ENCODE results near the gene ORM2. TPM values are rescaled to one million over a fixed set of nuclear protein-coding genes. Genes with fewer than 3 reads are reported as not detected.

ORM2 gene
- total RNA-seq, 4 donors from 2014 or later, result 9.5 TPM; not detected in 3

DNA sequence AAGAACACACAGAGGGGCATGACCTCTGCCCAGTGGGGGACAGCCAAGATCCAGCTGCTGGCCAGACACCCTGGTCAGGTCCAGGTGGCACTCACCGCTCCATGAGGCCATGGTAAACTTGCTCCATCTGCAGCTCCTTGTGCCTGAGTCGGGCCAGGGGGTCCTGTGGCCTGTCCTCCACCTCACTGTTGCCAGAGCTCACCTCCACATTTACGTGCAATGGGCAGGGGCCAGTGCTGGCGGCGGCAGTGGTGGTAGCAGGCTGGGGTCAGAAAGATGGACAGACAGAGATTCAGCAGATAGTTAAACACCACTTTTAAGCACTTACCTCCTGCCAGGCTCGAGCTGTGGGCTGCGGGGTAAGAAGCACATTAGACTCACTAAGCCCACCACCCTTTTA is 30.1 kb downstream of the ORM2 start:
- WGBS, result 95% methylated on average over 7 of the region's 7 CpGs
- H3K27ac ChIP-seq, result no peak overlapping the region
- no peaks in the 10 kb centered on the region for H3K9me3 ChIP-seq
- H3K27me3 ChIP-seq, result no peaks in the 10 kb centered on the region
- peaks cover 91% of the 10 kb centered on the region for H3K36me3 ChIP-seq
- no peak overlapping the region for H3K4me3 ChIP-seq
- TF ChIP-seq POLR2AphosphoS5 (IDR thresholded peaks at IDR 0.05) (no peak), POLR2A (IDR thresholded peaks at IDR 0.05) (no peak), EP300 (IDR thresholded peaks at IDR 0.05) (no peak)
- TF ChIP-seq, protein P1, sequence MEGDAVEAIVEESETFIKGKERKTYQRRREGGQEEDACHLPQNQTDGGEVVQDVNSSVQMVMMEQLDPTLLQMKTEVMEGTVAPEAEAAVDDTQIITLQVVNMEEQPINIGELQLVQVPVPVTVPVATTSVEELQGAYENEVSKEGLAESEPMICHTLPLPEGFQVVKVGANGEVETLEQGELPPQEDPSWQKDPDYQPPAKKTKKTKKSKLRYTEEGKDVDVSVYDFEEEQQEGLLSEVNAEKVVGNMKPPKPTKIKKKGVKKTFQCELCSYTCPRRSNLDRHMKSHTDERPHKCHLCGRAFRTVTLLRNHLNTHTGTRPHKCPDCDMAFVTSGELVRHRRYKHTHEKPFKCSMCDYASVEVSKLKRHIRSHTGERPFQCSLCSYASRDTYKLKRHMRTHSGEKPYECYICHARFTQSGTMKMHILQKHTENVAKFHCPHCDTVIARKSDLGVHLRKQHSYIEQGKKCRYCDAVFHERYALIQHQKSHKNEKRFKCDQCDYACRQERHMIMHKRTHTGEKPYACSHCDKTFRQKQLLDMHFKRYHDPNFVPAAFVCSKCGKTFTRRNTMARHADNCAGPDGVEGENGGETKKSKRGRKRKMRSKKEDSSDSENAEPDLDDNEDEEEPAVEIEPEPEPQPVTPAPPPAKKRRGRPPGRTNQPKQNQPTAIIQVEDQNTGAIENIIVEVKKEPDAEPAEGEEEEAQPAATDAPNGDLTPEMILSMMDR (IDR thresholded peaks at IDR 0.05), result no peak
- H3K4me1 ChIP-seq, result peaks cover 10% of the 10 kb centered on the region
- no peak for DNase-seq (ENCODE audit: low spot score in 2 of 2)

DNA sequence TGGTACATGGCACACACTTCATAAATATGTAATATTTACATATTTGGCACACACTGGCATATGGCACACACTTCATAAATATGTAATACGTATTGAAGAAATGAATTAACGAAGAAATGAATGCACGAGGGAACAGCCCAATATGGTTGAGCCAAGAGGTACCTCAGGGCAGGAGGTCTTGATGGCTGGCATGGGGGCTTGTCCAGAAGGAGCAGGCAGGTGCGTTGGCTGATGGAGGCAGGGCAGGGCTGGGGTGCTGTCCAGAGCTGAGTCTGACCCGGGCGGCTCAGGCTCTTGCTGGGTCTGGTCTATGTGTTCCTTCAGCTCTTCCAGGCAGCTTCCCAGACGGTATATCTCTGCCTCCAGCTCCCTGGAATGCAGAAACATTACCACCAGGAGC is 31.9 kb downstream of the ORM2 start:
- no peak for DNase-seq (ENCODE audit: low spot score in 2 of 2)
- no peaks in the 10 kb centered on the region for H3K27me3 ChIP-seq
- H3K36me3 ChIP-seq, result peaks cover 75% of the 10 kb centered on the region
- H3K4me1 ChIP-seq, result peaks cover 10% of the 10 kb centered on the region
- no peak overlapping the region for H3K27ac ChIP-seq
- WGBS, result 95% methylated on average over 7 of the region's 7 CpGs
- H3K9me3 ChIP-seq, result no peaks in the 10 kb centered on the region
- TF ChIP-seq POLR2A (IDR thresholded peaks at IDR 0.05), result no peak
- TF ChIP-seq EP300 (IDR thresholded peaks at IDR 0.05), result no peak
- TF ChIP-seq, protein P1 (IDR thresholded peaks at IDR 0.05), result no peak
- TF ChIP-seq POLR2AphosphoS5 (IDR thresholded peaks at IDR 0.05), result no peak
- no peak overlapping the region for H3K4me3 ChIP-seq

DNA sequence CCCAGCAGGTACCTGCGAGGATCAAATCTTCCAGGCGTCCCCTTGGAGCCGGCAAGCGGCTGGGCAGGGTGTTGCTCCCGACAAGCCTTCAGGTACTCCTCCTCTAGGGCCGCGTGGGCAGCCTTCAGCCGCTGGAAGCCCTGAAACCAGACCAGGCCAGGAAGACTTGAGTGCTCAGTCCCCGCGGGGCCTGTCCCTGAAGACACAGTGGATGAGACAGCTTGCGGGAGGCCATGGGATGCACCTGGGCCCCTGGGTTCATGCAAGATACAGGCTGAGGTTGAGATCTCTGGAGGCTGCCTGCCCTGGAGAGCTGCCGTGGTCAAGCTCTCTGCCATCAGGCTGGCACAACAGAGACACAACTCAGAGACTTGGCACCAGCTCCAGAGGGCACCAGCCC is 32.7 kb downstream of the ORM2 start:
- peaks cover 10% of the 10 kb centered on the region for H3K4me1 ChIP-seq
- no peaks in the 10 kb centered on the region for H3K9me3 ChIP-seq
- no peak for TF ChIP-seq EP300 (IDR thresholded peaks at IDR 0.05)
- no peak for TF ChIP-seq POLR2A (IDR thresholded peaks at IDR 0.05)
- no peak for TF ChIP-seq POLR2AphosphoS5 (IDR thresholded peaks at IDR 0.05)
- TF ChIP-seq, protein P1 (IDR thresholded peaks at IDR 0.05), result no peak
- no peak for DNase-seq (ENCODE audit: low spot score in 2 of 2)
- WGBS, result 83% methylated on average over 7 of the region's 12 CpGs
- H3K27ac ChIP-seq, result no peak overlapping the region
- H3K27me3 ChIP-seq, result no peaks in the 10 kb centered on the region
- H3K36me3 ChIP-seq, result peaks cover 70% of the 10 kb centered on the region
- no peak overlapping the region for H3K4me3 ChIP-seq

DNA sequence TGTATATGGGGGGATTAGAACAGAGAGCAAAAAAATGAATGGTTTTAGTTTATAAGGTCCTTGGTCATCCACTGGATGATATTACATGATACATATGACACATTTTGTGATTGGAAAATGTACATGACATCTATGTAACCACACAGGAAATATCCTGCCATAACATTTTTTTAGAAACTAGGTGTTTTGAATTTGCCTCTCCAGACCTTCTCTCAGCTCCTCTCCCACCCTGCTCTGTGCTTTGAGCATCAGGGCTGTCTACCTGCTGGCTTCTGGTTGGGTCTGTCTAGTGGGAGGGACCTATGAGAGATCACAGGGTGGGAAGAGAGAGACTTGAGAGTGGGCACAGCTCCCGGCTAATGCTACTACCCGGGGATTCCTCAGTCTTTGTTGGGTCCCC is 33.8 kb downstream of the ORM2 start:
- peaks cover 70% of the 10 kb centered on the region for H3K36me3 ChIP-seq
- H3K4me1 ChIP-seq, result peaks cover 10% of the 10 kb centered on the region
- DNase-seq (ENCODE audit: low spot score in 2 of 2), result no peak
- 47% methylated on average over 2 of the region's 2 CpGs for WGBS
- TF ChIP-seq, protein P1 (IDR thresholded peaks at IDR 0.05), result no peak
- TF ChIP-seq EP300 (IDR thresholded peaks at IDR 0.05) (no peak), POLR2A (IDR thresholded peaks at IDR 0.05) (no peak), POLR2AphosphoS5 (IDR thresholded peaks at IDR 0.05) (no peak)
- no peaks in the 10 kb centered on the region for H3K27me3 ChIP-seq
- H3K4me3 ChIP-seq, result no peak overlapping the region
- H3K27ac ChIP-seq, result no peak overlapping the region
- H3K9me3 ChIP-seq, result no peaks in the 10 kb centered on the region

DNA sequence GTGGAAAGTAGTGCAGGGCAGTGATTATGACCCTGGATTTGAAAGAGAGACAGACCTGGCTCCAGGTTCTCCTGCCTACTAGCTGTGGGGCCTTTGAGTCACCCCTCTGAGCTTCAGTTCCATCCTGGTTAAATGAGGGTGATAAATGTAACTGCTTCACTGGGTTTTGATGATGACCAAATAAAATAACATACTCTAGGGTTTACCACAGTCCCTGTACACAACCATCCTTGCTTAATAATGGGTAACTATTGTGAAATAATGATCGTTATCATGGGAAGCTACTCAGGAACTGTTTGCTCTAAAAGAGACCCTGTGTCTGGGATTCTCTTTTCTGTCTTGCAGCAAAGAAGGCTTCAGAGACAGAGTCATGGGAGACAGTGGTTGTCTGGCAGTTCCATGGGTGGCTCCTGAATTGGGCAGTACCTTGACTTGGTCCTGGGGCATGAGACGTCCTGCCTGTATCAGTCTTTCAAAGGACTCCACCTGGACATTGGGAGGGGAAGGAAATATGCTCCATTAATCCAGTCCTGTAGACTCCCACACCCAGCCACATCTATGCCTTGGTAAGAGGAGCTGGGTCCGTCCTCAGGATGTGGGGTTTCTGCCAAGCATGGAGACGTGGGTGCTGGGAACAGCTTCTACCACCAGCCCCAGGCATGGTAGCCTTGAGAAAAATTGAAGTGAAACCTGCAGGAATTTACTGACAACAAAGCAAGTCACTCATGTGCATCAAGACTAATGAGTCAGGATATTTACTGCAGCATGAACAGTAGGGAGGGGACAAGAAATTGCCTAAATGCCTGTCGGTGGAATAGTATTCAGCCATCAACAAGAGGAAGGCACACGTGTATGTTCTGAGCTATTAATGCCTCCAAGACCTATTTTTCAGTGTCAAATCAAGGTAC is 34.7 kb downstream of the ORM2 start:
- H3K27me3 ChIP-seq, result no peaks in the 10 kb centered on the region
- TF ChIP-seq POLR2A (IDR thresholded peaks at IDR 0.05), result no peak
- TF ChIP-seq, protein P1 (IDR thresholded peaks at IDR 0.05), result no peak
- TF ChIP-seq POLR2AphosphoS5 (IDR thresholded peaks at IDR 0.05), result no peak
- no peak for TF ChIP-seq EP300 (IDR thresholded peaks at IDR 0.05)
- H3K4me3 ChIP-seq, result no peak overlapping the region
- peaks cover 67% of the 10 kb centered on the region for H3K36me3 ChIP-seq
- H3K4me1 ChIP-seq, result peaks cover 10% of the 10 kb centered on the region
- H3K27ac ChIP-seq, result no peak overlapping the region
- no peaks in the 10 kb centered on the region for H3K9me3 ChIP-seq
- WGBS, result 82% methylated on average over 5 of the region's 6 CpGs
- no peak for DNase-seq (ENCODE audit: low spot score in 2 of 2)

All from suprapubic skin (tissue), 4 donors.